ENCODE measurements around the gene DNA2. TPM values are rescaled to one million over a fixed set of nuclear protein-coding genes. Genes with fewer than 3 reads are reported as not detected.

The DNA2 gene
- total RNA-seq, 4 donors from 2014 or later, result 0.20 to 6.7 (median 1.9) TPM

DNA sequence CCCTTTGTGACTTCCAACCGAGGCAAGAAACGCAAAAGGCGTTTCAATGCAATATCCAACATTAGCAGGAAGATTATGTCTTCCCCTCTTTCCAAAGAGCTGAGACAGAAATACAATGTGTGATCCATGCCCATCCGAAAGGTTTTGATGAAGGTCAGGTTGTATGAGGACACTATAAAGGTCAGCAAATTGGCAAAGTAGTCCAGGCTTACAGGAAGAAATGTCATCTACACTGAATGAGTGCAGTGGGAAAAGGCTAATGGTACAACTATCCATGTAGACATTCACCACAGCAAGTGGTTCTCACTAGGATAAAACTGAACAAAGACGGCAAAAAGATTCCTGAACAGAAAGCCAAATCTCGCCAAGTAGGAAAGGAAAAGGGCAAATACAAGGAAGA lies 27.8 kb upstream of the DNA2 start:
- Histone ChIP-seq H3K4me3 (no peak overlapping the region), H3K36me3 (peaks cover 0 to 36% (median 15%) of the 10 kb centered on the region in 4 donors), H3K4me1 (no peaks in the 10 kb centered on the region), H3K27ac (no peak overlapping the region), H3K9me3 (no peaks in the 10 kb centered on the region), H3K27me3 (no peaks in the 10 kb centered on the region)
- DNase-seq, result no peak
- intact Hi-C loops (cut with DNase I; ENCODE audit: low total_unique reads) (no loop called here), in situ Hi-C loops (cut with MboI; ENCODE audit: low pct_ligation_motif_present in 1 of 4, low pct_unique_long_range_greater_than_20kb in 1 of 4, low sequenced_read_pairs in 3 of 4) (no loop called here)
- WGBS, 2 donors (ENCODE audit: low coverage in 1 of 2), result 97% methylated on average over 6 of the region's 6 CpGs; no CpG with 5 or more reads in 1 of the 2 donors
- TF ChIP-seq POLR2A (IDR thresholded peaks at IDR 0.05) (no peak), EP300 (IDR thresholded peaks at IDR 0.05; ENCODE audit: low read depth) (no peak), POLR2AphosphoS5 (IDR thresholded peaks at IDR 0.05) (no peak)
- TF ChIP-seq, protein P1, sequence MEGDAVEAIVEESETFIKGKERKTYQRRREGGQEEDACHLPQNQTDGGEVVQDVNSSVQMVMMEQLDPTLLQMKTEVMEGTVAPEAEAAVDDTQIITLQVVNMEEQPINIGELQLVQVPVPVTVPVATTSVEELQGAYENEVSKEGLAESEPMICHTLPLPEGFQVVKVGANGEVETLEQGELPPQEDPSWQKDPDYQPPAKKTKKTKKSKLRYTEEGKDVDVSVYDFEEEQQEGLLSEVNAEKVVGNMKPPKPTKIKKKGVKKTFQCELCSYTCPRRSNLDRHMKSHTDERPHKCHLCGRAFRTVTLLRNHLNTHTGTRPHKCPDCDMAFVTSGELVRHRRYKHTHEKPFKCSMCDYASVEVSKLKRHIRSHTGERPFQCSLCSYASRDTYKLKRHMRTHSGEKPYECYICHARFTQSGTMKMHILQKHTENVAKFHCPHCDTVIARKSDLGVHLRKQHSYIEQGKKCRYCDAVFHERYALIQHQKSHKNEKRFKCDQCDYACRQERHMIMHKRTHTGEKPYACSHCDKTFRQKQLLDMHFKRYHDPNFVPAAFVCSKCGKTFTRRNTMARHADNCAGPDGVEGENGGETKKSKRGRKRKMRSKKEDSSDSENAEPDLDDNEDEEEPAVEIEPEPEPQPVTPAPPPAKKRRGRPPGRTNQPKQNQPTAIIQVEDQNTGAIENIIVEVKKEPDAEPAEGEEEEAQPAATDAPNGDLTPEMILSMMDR (IDR thresholded peaks at IDR 0.05), result no peak

DNA sequence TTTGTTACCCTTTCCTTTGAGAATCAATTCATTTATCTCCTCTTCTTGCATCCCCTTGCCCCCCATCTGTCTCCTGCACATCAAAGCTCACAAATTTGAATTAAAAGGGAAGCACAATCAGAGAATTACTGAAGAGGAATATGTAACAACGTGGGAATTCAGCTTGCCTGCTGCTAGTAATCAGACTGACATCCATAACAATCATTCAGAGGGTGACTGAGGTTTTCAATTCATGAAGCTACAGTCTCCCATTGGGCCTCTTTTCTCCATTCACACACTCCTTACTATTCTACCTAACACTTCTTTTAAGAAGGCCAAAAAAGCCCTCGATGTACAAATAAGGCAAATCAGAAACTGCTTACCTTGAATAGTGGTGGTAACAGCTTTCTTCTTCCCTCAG lies 24.3 kb upstream of the DNA2 start:
- H3K27ac ChIP-seq, result no peak overlapping the region
- no peak overlapping the region for H3K4me3 ChIP-seq
- no peaks in the 10 kb centered on the region for H3K4me1 ChIP-seq
- intact Hi-C loops (cut with DNase I; ENCODE audit: low total_unique reads), result no loop called here
- DNase-seq, result no peak
- no peaks in the 10 kb centered on the region for H3K9me3 ChIP-seq
- WGBS, 2 donors (ENCODE audit: low coverage in 1 of 2), result 10 to 48% methylated on average over 2 of the region's 2 CpGs
- TF ChIP-seq POLR2AphosphoS5 (IDR thresholded peaks at IDR 0.05) (no peak), EP300 (IDR thresholded peaks at IDR 0.05; ENCODE audit: low read depth) (no peak), POLR2A (IDR thresholded peaks at IDR 0.05) (no peak)
- TF ChIP-seq, protein P1 (IDR thresholded peaks at IDR 0.05), result no peak
- peaks cover 0 to 42% (median 15%) of the 10 kb centered on the region in 4 donors for H3K36me3 ChIP-seq
- in situ Hi-C loops (cut with MboI; ENCODE audit: low pct_ligation_motif_present in 1 of 4, low pct_unique_long_range_greater_than_20kb in 1 of 4, low sequenced_read_pairs in 3 of 4), result no loop called here
- no peaks in the 10 kb centered on the region for H3K27me3 ChIP-seq

DNA sequence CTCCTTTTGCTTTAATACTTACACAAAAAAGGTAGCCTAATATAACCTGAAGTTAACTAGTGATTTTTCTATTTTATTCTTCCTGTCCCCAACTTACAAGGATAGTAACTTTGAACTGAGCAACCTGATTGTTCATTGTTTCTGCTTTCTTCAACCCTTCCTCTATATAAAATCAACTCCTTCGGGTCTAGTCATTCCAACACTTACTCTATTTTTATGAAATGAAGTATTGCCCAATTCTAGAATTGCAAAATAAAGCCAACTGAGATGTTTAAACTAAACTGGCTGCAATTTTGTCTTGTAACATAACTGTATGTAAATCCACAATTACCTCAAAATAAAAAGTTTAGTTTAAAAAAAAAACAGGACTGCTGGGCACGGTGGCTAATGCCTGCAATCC lies 20.3 kb upstream of the DNA2 start:
- no peak for DNase-seq
- Histone ChIP-seq H3K4me1 (no peaks in the 10 kb centered on the region), H3K4me3 (no peak overlapping the region), H3K9me3 (no peaks in the 10 kb centered on the region), H3K27ac (no peak overlapping the region), H3K36me3 (peaks cover 0 to 33% (median 10%) of the 10 kb centered on the region in 4 donors), H3K27me3 (no peaks in the 10 kb centered on the region)
- 81 to 85% methylated on average over 2 of the region's 2 CpGs for WGBS, 2 donors (ENCODE audit: low coverage in 1 of 2)
- intact Hi-C loops (cut with DNase I; ENCODE audit: low total_unique reads), result no loop called here
- TF ChIP-seq POLR2AphosphoS5 (IDR thresholded peaks at IDR 0.05), result no peak
- no peak for TF ChIP-seq POLR2A (IDR thresholded peaks at IDR 0.05)
- TF ChIP-seq EP300 (IDR thresholded peaks at IDR 0.05; ENCODE audit: low read depth), result no peak
- in situ Hi-C loops (cut with MboI; ENCODE audit: low pct_ligation_motif_present in 1 of 4, low pct_unique_long_range_greater_than_20kb in 1 of 4, low sequenced_read_pairs in 3 of 4), result no loop called here

DNA sequence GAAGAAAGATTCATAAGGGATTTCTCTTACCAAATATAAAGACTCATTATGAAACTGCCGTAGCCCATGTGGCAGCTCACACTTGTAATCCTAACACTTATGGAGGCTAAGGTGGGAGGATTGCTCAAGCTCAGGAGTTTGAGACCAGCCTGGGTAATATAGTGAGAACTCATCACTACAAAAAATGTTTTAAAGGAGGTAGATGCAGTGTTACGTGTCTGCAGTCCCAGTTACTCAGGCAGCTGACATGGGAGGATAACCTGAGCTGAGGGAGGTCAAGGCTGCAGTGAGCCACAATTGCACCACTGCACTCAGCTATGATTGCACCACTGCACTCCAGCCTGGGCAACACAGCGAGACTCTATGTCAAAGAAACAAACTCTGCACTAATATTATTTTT lies 18.1 kb upstream of the DNA2 start:
- no peaks in the 10 kb centered on the region for H3K4me1 ChIP-seq
- no peaks in the 10 kb centered on the region for H3K9me3 ChIP-seq
- DNase-seq, result no peak
- intact Hi-C loops (cut with DNase I; ENCODE audit: low total_unique reads), result no loop called here
- in situ Hi-C loops (cut with MboI; ENCODE audit: low pct_ligation_motif_present in 1 of 4, low pct_unique_long_range_greater_than_20kb in 1 of 4, low sequenced_read_pairs in 3 of 4), result no loop called here
- peaks cover 0 to 50% (median 20%) of the 10 kb centered on the region in 4 donors for H3K36me3 ChIP-seq
- H3K27ac ChIP-seq, result no peak overlapping the region
- H3K4me3 ChIP-seq, result no peak overlapping the region
- WGBS, 2 donors (ENCODE audit: low coverage in 1 of 2), result 87 to 90% methylated on average over 2 to 3 of the region's 3 CpGs
- no peaks in the 10 kb centered on the region for H3K27me3 ChIP-seq
- no peak for TF ChIP-seq EP300 (IDR thresholded peaks at IDR 0.05; ENCODE audit: low read depth)
- no peak for TF ChIP-seq POLR2A (IDR thresholded peaks at IDR 0.05)
- TF ChIP-seq, protein P1 (IDR thresholded peaks at IDR 0.05), result no peak
- TF ChIP-seq POLR2AphosphoS5 (IDR thresholded peaks at IDR 0.05), result no peak

DNA sequence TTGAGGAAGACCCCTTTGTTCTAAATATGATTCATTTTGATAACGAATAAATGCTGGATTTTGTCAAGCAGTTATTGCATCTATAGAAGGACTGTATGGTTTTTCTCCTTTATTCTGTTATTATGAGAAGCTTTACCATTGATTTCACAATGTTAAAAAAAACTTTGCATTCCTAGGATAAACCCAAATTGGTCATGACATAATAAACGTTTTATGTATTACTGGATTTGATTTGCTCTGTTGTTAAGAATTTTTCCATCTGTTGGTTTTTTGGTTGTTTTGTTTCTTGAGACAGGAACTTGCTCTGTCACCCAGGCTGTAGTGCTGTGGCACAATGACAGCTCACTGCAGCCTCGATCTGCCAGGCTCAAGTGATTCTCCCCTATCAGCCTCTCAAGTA lies 2.2 kb upstream of the DNA2 start:
- Histone ChIP-seq H3K36me3 (no peaks in the 10 kb centered on the region), H3K4me3 (no peak overlapping the region), H3K9me3 (no peaks in the 10 kb centered on the region), H3K27ac (no peak overlapping the region), H3K4me1 (peaks cover 5 to 14% (median 12%) of the 10 kb centered on the region in 4 donors), H3K27me3 (no peaks in the 10 kb centered on the region)
- 50 to 71% methylated on average over 3 of the region's 3 CpGs for WGBS, 2 donors (ENCODE audit: low coverage in 1 of 2)
- in situ Hi-C loops (cut with MboI; ENCODE audit: low pct_ligation_motif_present in 1 of 4, low pct_unique_long_range_greater_than_20kb in 1 of 4, low sequenced_read_pairs in 3 of 4), result no loop called here
- intact Hi-C loops (cut with DNase I; ENCODE audit: low total_unique reads), result no loop called here
- TF ChIP-seq POLR2A (IDR thresholded peaks at IDR 0.05) (no peak), EP300 (IDR thresholded peaks at IDR 0.05; ENCODE audit: low read depth) (no peak), POLR2AphosphoS5 (IDR thresholded peaks at IDR 0.05) (no peak)
- TF ChIP-seq, protein P1 (IDR thresholded peaks at IDR 0.05), result no peak
- no peak for DNase-seq

Measured in transverse colon (tissue), 4 donors.